Activated CD8-positive, alpha-beta memory T cell treated with anti-CD3 and anti-CD28 coated beads for 4 hours (primary cell): ENCODE measurements around the gene ENPP1.

ENCODE experiments used
- DNase-seq, 2 donors: peaks; one replicate each; pipeline ENCODE4 v3.0.0-alpha.2; 2020; ENCODE audit warnings: low read depth in 2 of 2

ENPP1 gene

GRCh38 chr6:131787079-131787478 is 20.7 kb upstream of the ENPP1 start:
- DNase-seq: no peak

GRCh38 chr6:131787766-131788712 is 19.8 kb upstream of the ENPP1 start:
- no peak for DNase-seq

- no peak for DNase-seq
Observed at GRCh38 chr6:131789219-131789618, 18.6 kb upstream of the ENPP1 start.

GRCh38 chr6:131791476-131791875 is 16.3 kb upstream of the ENPP1 start:
- no peak for DNase-seq

DNA sequence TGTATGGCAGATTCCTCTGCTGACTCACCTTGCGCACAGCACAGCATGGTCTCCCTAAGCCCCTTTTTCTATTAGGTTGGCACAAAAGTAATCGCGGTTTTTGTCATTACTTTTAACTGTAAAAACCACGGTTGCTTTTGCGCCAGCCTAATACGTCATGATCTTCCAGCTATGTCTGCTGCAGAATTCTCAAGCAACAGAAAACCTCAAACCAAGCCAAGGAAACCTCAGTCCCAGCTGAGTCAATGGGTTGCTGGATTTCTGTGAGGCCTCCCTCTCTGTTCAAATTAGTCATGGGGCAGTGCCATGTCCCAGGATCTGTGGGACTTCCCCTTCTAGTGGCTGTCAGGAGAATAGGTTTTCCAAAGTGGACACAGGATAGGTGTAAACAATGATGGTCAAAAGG is 15.7 kb upstream of the ENPP1 start:
- no peak for DNase-seq

DNA sequence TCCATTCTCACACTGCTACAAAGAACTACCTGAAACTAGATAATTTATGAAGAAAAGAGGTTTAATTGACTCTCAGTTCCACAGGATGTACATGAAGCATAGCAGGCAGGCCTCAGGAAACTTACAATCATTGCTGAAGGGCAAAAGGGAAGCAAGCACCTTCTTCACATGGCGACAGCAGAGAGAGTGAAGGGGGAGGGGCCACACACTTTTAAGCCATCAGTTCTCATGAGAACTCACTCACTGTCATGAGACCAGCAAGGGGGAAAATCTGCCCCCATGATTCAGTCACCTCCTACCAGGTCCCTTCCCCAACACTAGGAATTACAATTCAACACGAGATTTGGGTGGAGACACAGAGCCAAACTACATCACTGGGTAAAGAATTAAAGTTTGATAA is 12.5 kb upstream of the ENPP1 start:
- DNase-seq: no peak

DNA sequence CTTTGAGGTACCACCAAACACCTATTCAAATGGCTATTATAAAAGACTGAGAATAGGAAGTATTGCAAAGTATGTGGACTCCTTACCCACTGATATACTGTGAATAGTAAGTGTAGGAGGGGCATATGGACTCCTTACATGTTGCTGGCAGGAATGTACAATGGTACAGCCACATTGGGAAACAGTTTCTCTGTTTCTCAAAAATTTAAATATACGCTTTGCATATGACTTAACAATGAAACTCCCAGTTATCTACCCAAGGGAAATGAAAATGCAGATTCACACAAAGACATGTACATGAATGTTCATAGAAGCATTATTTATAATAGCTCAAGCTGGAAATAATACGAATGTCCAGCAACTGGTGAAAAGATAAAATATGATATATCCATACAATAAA is 5.5 kb upstream of the ENPP1 start:
- DNase-seq: no peak

- DNase-seq: no peak
Observed at GRCh38 chr6:131803007-131803769, 4.6 kb upstream of the ENPP1 start.

DNA sequence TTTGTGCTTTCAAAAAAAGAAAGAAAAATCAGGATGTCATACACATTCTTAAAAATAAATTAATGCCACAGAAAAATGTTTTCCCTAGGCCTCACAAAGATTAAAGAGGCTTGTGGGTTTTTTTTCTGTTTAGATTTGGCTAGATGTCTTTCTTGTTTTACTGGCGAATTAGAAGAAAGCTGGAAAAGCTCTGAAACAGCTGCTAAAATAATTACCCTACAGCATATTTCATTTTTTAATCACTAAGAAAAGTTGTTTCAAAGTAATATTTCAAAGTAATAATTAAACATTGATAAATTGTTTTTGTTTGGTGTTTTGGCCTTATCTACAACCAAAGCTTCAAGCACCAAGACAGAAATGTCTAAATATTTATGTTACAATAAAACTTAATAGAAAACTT is 3.7 kb upstream of the ENPP1 start:
- no peak for DNase-seq

DNA sequence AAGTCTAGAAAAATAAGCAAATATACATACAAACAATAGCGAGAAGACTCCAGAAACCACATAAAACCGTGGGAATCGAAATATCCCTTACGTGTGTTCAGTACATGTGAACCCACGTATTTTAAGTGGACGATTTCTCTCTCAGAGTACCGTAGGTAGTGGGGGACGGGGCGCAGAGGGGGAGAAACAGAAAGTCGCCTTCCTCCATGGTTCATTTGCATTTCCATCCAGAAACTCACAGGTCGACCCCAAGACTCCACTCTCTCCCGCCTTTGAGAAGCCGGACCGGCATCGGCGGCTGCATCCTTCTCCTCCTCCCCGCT is 538 bp upstream of the ENPP1 start:
- no peak for DNase-seq

- no peak for DNase-seq
Observed at GRCh38 chr6:131808460-131809269, 845 bp downstream of the ENPP1 start.

DNA sequence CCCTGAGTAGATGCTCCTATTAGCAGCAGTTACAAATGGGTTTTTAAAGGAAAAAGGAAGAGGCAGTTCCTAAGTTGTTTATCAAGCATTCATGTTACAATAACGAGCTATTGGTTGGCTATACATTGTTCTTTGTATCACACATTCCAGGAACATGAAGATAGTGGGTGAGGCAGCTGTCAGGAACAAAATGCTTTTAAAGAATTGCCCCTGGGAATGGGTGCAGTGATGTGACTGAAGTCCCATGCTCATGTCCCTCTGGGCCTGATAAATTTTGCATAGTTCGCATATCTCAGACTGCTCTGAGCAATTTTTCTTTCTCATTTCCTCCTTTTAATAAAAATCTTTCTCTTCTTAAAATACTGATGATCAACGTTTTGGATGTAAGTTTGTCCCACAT is 3.7 kb downstream of the ENPP1 start:
- no peak for DNase-seq

DNA sequence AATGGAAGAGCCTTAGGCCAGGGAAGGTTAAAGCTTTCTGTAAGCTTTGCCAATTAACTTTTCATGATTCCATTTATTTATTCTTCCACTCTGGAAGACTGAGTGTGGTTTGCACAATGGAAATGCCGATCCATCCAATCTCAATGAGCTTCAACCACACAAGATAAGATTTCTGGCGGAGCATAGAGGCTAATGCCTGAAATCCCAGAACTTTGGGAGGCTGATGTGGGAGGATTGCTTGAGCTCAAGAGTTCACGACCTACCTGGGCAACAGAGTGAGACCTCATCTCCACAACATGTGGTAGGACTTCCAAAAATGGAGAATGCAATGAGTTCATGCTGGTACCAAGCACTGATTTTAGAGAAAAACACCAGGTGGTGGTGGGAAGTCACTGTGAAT is 6.2 kb downstream of the ENPP1 start:
- DNase-seq: no peak

DNA sequence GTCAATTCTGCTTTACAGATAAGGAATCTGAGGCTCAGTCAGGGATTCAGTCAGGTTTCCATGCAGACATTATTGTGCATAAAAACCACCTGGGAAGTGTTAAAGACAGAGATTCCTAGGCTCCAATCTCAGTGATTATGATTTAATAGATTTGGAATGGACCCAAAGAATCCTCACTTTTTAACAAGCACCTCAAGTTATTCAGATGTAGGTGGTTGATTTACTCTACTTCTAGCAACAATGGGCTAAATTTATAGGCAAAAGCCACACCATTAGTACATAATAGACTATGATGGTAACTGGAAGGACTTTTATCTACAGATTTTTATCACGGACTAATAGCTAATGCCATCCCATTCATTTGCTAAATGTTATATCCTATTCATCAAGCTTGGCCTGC is 9.0 kb downstream of the ENPP1 start:
- DNase-seq: no peak

DNA sequence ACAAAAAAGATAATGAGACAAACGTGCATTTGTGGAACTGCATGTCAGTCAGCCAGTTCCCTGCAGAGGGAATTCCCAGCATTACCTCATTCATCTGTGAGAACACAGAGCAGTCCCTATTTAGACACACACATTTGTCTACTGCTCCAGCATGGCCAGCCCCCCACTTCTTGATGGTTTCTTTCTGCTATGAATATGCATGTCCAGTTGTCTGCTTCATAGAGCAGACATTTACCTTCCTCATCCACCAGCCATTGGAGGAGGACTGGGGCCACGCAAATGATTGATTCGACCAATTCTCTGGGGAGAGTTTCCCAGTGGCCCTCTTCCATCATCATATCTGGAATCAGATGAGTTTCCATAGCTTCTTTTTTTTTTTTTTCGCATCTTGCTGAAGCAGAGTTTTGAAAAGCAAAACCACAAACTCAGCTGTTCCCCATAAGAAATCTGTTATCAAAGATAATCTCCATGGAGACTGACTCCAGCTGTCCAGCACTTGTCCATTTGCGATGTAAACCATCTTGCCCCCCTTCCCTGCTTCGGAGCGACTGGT is 11.8 kb downstream of the ENPP1 start:
- DNase-seq: no peak

- no peak for DNase-seq
Observed at GRCh38 chr6:131821010-131821807, 13.4 kb downstream of the ENPP1 start.

DNA sequence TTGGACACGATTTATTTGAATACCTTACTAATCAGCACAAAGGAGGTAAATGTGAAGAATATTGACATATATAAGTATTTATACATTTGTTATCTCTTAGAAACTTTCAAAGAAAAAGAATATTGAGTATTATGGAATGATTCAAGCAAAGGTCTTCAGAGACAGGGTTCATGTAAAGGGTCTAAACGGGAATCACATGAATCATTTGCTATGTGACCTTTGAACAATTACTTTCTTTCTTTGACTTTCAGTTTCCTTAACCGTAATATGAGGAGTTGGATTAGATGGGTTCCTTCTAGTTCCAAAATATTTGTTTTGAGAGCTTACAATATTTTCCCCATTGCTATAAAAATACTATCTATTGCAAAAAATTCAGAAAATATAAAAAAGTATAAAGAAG is 14.3 kb downstream of the ENPP1 start:
- no peak for DNase-seq

DNA sequence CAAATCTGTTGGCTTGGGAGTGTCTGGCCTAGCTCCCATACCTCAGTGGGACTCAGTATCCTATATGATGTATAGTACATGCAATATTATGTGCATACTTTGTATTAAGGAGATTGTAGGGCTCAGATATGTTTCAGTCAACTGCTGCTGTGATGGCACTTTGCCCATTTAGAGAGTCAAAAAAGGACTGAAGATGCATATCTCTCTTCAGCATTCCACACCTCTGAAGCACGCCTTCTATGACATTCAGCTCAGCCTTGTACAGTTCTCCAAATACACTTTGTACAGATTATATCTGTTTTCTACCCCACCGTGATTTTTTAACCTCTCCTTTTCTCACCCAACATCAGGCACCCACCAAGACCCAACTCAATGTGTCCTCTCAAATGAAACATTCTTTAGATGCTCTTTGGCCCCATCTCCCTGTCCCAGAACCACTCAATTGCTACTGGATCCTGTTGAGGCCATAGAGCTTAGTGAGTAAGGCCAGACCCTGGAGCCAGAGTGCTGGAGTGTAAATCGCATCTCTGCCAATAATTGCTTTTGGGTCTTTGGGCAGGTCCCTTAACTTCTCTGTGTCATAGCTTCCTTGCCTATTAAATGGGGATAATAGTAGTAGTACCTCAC is 15.6 kb downstream of the ENPP1 start:
- no peak for DNase-seq

GRCh38 chr6:131825946-131826345 is 18.1 kb downstream of the ENPP1 start:
- no peak for DNase-seq

DNA sequence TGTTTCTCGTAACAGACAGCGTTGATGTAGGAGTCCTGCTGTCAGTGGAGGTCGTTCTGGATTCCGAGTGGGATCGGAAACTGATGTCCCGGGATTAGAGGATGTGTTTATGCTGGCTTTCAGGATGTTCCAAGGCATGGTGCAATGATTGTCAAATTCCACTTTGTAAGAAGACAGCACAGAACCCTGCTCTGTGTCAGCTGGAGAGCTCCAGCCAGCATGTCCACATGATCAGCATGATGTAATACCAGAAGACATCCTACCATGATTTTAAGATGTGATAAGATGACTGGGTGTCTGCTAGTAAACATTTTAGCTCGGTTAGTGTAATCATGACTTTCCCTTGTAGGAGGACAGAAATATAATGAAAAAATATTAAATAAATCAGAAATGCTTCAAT is 20.3 kb downstream of the ENPP1 start:
- no peak for DNase-seq

DNA sequence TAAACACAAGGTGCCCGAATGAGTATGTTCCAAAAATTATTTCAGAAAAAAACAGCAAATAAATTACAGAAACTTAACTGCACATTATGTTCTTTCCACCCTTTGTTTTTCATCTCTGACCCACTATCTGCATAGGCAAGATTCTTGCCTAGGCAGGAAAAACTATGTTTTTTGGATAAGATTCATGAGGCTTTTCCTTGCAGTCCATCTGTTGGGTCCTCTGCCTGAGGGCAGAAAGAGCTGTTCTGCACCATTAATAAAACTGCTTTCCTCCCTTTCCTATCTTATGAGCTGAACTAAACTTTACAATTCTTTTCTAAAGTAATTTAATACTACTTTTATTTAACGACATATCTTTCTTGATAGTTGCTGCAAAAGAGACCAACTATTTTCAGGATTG is 21.1 kb downstream of the ENPP1 start:
- no peak for DNase-seq
